Measurements from ENCODE around the gene PADI2. TPM values are rescaled to one million over a fixed set of nuclear protein-coding genes. Genes with fewer than 3 reads are reported as not detected.
A peak's percentile ranks its signal among the peaks of the same experiment; 100 is the strongest.

PADI2 gene
- total and polyA plus RNA-seq, 2 donors: 1.4 to 3.6 TPM

DNA sequence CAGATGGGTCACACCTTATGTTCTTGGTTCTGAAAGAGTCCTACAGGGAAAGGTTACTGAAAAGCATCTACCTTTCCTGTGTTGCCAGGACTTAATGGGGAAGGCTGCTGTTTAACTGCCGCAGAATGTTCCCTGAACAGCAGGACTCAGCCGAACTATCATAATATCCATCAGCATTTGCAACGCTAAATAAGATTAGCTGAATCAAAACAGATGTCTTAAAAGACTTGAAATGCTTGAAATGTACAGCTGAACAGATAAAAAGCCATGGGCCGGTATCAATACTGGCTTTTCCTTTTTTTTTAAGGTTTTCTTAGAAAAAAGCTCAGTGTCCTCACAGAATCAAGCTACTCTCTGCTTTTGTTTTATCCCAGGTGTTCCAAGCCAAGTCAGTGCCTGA is 87.8 kb downstream of the PADI2 start:
- Histone ChIP-seq H3K36me3 (ENCODE audit: control insufficient read depth in 2 of 2, insufficient read depth in 2 of 2, low read length in 1 of 2) (peaks cover 54 to 60% of the 10 kb centered on the region in 2 donors), H3K27me3 (ENCODE audit: control insufficient read depth in 2 of 2, insufficient read depth in 1 of 2, low read length in 1 of 2) (no peaks in the 10 kb centered on the region), H3K27ac (ENCODE audit: low read depth in 1 of 2, low read length in 1 of 2) (no peak overlapping the region), H3K4me1 (ENCODE audit: control insufficient read depth in 2 of 2, insufficient read depth in 2 of 2, low read length in 2 of 2) (no peaks in the 10 kb centered on the region), H3K4me3 (ENCODE audit: low read length in 2 of 2) (no peak overlapping the region), H3K9me3 (ENCODE audit: control insufficient read depth in 2 of 2, insufficient read depth in 1 of 2, low read length in 1 of 2) (no peaks in the 10 kb centered on the region)
- no peak for DNase-seq (ENCODE audit: low read depth in 6 of 9, low spot score in 9 of 9)
- 96% methylated on average over 4 of the region's 4 CpGs for WGBS

DNA sequence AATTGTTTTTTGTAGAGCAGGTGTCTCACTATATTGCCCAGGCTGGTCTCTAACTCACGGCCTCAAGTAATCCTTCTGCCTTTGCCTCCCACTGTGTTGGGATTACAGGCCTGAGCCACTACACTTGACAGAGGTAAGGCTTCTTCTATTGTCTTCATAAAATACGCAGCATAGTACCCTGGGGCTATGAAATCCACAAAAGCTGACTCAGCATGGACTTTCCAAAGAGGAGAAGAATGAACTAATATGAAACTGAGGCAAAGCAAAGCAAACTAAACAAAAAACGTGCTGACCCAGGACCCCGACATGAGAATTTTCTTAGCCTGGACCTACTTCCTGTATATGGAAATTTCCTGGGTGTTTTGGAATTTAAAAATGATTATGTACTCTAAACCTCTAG is 89.0 kb downstream of the PADI2 start:
- no peak for DNase-seq (ENCODE audit: low read depth in 6 of 9, low spot score in 9 of 9)
- H3K27ac ChIP-seq (ENCODE audit: low read depth in 1 of 2, low read length in 1 of 2): no peak overlapping the region
- WGBS: 94% methylated on average over 4 of the region's 4 CpGs
- H3K4me3 ChIP-seq (ENCODE audit: low read length in 2 of 2): no peak overlapping the region
- H3K36me3 ChIP-seq (ENCODE audit: control insufficient read depth in 2 of 2, insufficient read depth in 2 of 2, low read length in 1 of 2): peaks cover 60 to 63% of the 10 kb centered on the region in 2 donors
- no peaks in the 10 kb centered on the region for H3K27me3 ChIP-seq (ENCODE audit: control insufficient read depth in 2 of 2, insufficient read depth in 1 of 2, low read length in 1 of 2)
- H3K9me3 ChIP-seq (ENCODE audit: control insufficient read depth in 2 of 2, insufficient read depth in 1 of 2, low read length in 1 of 2): no peaks in the 10 kb centered on the region
- H3K4me1 ChIP-seq (ENCODE audit: control insufficient read depth in 2 of 2, insufficient read depth in 2 of 2, low read length in 2 of 2): no peaks in the 10 kb centered on the region

GRCh38 chr1:17028662-17029188 is 90.5 kb downstream of the PADI2 start:
- Histone ChIP-seq H3K27me3 (ENCODE audit: control insufficient read depth in 2 of 2, insufficient read depth in 1 of 2, low read length in 1 of 2) (no peaks in the 10 kb centered on the region), H3K9me3 (ENCODE audit: control insufficient read depth in 2 of 2, insufficient read depth in 1 of 2, low read length in 1 of 2) (no peaks in the 10 kb centered on the region), H3K36me3 (ENCODE audit: control insufficient read depth in 2 of 2, insufficient read depth in 2 of 2, low read length in 1 of 2) (peaks cover 70 to 75% of the 10 kb centered on the region in 2 donors), H3K4me3 (ENCODE audit: low read length in 2 of 2) (no peak overlapping the region), H3K27ac (ENCODE audit: low read depth in 1 of 2, low read length in 1 of 2) (no peak overlapping the region), H3K4me1 (ENCODE audit: control insufficient read depth in 2 of 2, insufficient read depth in 2 of 2, low read length in 2 of 2) (no peaks in the 10 kb centered on the region)
- WGBS: 89% methylated on average over 5 of the region's 5 CpGs
- no peak for DNase-seq (ENCODE audit: low read depth in 6 of 9, low spot score in 9 of 9)

- no peaks in the 10 kb centered on the region for H3K4me1 ChIP-seq (ENCODE audit: control insufficient read depth in 2 of 2, insufficient read depth in 2 of 2, low read length in 2 of 2)
- no peaks in the 10 kb centered on the region for H3K9me3 ChIP-seq (ENCODE audit: control insufficient read depth in 2 of 2, insufficient read depth in 1 of 2, low read length in 1 of 2)
- no peak overlapping the region for H3K4me3 ChIP-seq (ENCODE audit: low read length in 2 of 2)
- no peak for DNase-seq (ENCODE audit: low read depth in 6 of 9, low spot score in 9 of 9)
- H3K27ac ChIP-seq (ENCODE audit: low read depth in 1 of 2, low read length in 1 of 2): no peak overlapping the region
- H3K27me3 ChIP-seq (ENCODE audit: control insufficient read depth in 2 of 2, insufficient read depth in 1 of 2, low read length in 1 of 2): no peaks in the 10 kb centered on the region
- WGBS: 95% methylated on average over 2 of the region's 2 CpGs
- H3K36me3 ChIP-seq (ENCODE audit: control insufficient read depth in 2 of 2, insufficient read depth in 2 of 2, low read length in 1 of 2): peaks cover 78 to 83% of the 10 kb centered on the region in 2 donors
Observed at GRCh38 chr1:17027900-17028299, 91.4 kb downstream of the PADI2 start.

- H3K27ac ChIP-seq (ENCODE audit: low read depth in 1 of 2, low read length in 1 of 2): no peak overlapping the region
- no peaks in the 10 kb centered on the region for H3K27me3 ChIP-seq (ENCODE audit: control insufficient read depth in 2 of 2, insufficient read depth in 1 of 2, low read length in 1 of 2)
- no peak overlapping the region for H3K4me3 ChIP-seq (ENCODE audit: low read length in 2 of 2)
- WGBS: 97% methylated on average over 5 of the region's 5 CpGs
- no peaks in the 10 kb centered on the region for H3K4me1 ChIP-seq (ENCODE audit: control insufficient read depth in 2 of 2, insufficient read depth in 2 of 2, low read length in 2 of 2)
- no peak for DNase-seq (ENCODE audit: low read depth in 6 of 9, low spot score in 9 of 9)
- H3K36me3 ChIP-seq (ENCODE audit: control insufficient read depth in 2 of 2, insufficient read depth in 2 of 2, low read length in 1 of 2): peaks cover 78 to 82% of the 10 kb centered on the region in 2 donors
- no peaks in the 10 kb centered on the region for H3K9me3 ChIP-seq (ENCODE audit: control insufficient read depth in 2 of 2, insufficient read depth in 1 of 2, low read length in 1 of 2)
Observed at GRCh38 chr1:17027403-17027802, 91.8 kb downstream of the PADI2 start.

- no peak for DNase-seq (ENCODE audit: low read depth in 6 of 9, low spot score in 9 of 9)
- Histone ChIP-seq H3K9me3 (ENCODE audit: control insufficient read depth in 2 of 2, insufficient read depth in 1 of 2, low read length in 1 of 2) (no peaks in the 10 kb centered on the region), H3K4me1 (ENCODE audit: control insufficient read depth in 2 of 2, insufficient read depth in 2 of 2, low read length in 2 of 2) (no peaks in the 10 kb centered on the region), H3K36me3 (ENCODE audit: control insufficient read depth in 2 of 2, insufficient read depth in 2 of 2, low read length in 1 of 2) (peaks cover 86 to 89% of the 10 kb centered on the region in 2 donors), H3K27me3 (ENCODE audit: control insufficient read depth in 2 of 2, insufficient read depth in 1 of 2, low read length in 1 of 2) (no peaks in the 10 kb centered on the region), H3K4me3 (ENCODE audit: low read length in 2 of 2) (no peak overlapping the region), H3K27ac (ENCODE audit: low read depth in 1 of 2, low read length in 1 of 2) (no peak overlapping the region)
- WGBS: 93% methylated on average over 1 of the region's 1 CpG
Observed at GRCh38 chr1:17024721-17025120, 94.5 kb downstream of the PADI2 start.

- 74% methylated on average over 3 of the region's 3 CpGs for WGBS
Observed at GRCh38 chr1:17023573-17023972, 95.7 kb downstream of the PADI2 start.

DNA sequence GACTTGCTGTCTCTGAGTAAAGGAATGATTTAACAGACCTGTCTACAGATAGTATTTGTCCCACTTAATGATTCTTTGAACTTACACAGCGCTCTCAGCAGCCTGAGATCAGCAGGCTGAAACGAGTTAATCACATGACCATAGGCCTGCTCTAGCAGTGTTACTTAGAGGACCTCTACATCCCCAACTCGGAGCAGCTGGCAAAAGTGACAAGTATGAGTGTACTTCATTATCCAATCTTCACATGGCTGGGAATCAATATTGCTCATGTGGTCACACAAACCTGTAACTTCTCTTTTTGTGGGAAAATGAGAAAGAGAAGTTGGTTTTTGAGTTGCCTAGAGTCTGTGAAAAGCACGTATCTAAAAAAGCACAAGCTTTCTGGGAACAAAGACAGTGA is 96.1 kb downstream of the PADI2 start:
- peak in 1 of 9 donors; percentile 16 for DNase-seq (ENCODE audit: low read depth in 6 of 9, low spot score in 9 of 9)
- H3K4me3 ChIP-seq (ENCODE audit: low read length in 2 of 2): no peak overlapping the region
- WGBS: 53% methylated on average over 4 of the region's 4 CpGs
- H3K27me3 ChIP-seq (ENCODE audit: control insufficient read depth in 2 of 2, insufficient read depth in 1 of 2, low read length in 1 of 2): no peaks in the 10 kb centered on the region
- H3K9me3 ChIP-seq (ENCODE audit: control insufficient read depth in 2 of 2, insufficient read depth in 1 of 2, low read length in 1 of 2): no peaks in the 10 kb centered on the region
- no peak overlapping the region for H3K27ac ChIP-seq (ENCODE audit: low read depth in 1 of 2, low read length in 1 of 2)
- H3K4me1 ChIP-seq (ENCODE audit: control insufficient read depth in 2 of 2, insufficient read depth in 2 of 2, low read length in 2 of 2): no peaks in the 10 kb centered on the region
- peaks cover 83 to 92% of the 10 kb centered on the region in 2 donors for H3K36me3 ChIP-seq (ENCODE audit: control insufficient read depth in 2 of 2, insufficient read depth in 2 of 2, low read length in 1 of 2)

More at GRCh38 chr1:17023573-17023972, 95.7 kb downstream of the PADI2 start:
- Histone ChIP-seq H3K36me3 (ENCODE audit: control insufficient read depth in 2 of 2, insufficient read depth in 2 of 2, low read length in 1 of 2) (peaks cover 83 to 92% of the 10 kb centered on the region in 2 donors), H3K27ac (ENCODE audit: low read depth in 1 of 2, low read length in 1 of 2) (no peak overlapping the region), H3K9me3 (ENCODE audit: control insufficient read depth in 2 of 2, insufficient read depth in 1 of 2, low read length in 1 of 2) (no peaks in the 10 kb centered on the region), H3K27me3 (ENCODE audit: control insufficient read depth in 2 of 2, insufficient read depth in 1 of 2, low read length in 1 of 2) (no peaks in the 10 kb centered on the region), H3K4me1 (ENCODE audit: control insufficient read depth in 2 of 2, insufficient read depth in 2 of 2, low read length in 2 of 2) (no peaks in the 10 kb centered on the region), H3K4me3 (ENCODE audit: low read length in 2 of 2) (no peak overlapping the region)
- DNase-seq (ENCODE audit: low read depth in 6 of 9, low spot score in 9 of 9): no peak

- H3K36me3 ChIP-seq (ENCODE audit: control insufficient read depth in 2 of 2, insufficient read depth in 2 of 2, low read length in 1 of 2): peaks cover 75 to 80% of the 10 kb centered on the region in 2 donors
- H3K4me1 ChIP-seq (ENCODE audit: control insufficient read depth in 2 of 2, insufficient read depth in 2 of 2, low read length in 2 of 2): no peaks in the 10 kb centered on the region
- no peaks in the 10 kb centered on the region for H3K27me3 ChIP-seq (ENCODE audit: control insufficient read depth in 2 of 2, insufficient read depth in 1 of 2, low read length in 1 of 2)
- WGBS: 90% methylated on average over 10 of the region's 10 CpGs
- DNase-seq (ENCODE audit: low read depth in 6 of 9, low spot score in 9 of 9): no peak
- H3K9me3 ChIP-seq (ENCODE audit: control insufficient read depth in 2 of 2, insufficient read depth in 1 of 2, low read length in 1 of 2): no peaks in the 10 kb centered on the region
- H3K4me3 ChIP-seq (ENCODE audit: low read length in 2 of 2): no peak overlapping the region
- H3K27ac ChIP-seq (ENCODE audit: low read depth in 1 of 2, low read length in 1 of 2): no peak overlapping the region
Observed at GRCh38 chr1:17021896-17022295, 97.4 kb downstream of the PADI2 start.

Measured in thymus (tissue), 11 donors.